IMR-90 (cell line): ENCODE measurements around the gene CGREF1.

Experiments
- POLR2A ChIP-seq: IDR thresholded peaks from 2 replicates; pipeline ENCODE4 v1.6.1; 2012; ENCODE audit warnings: mild to moderate bottlenecking, low read depth, low read length
- RAD21 ChIP-seq: IDR thresholded peaks from 2 replicates; pipeline ENCODE4 v1.6.1; 2012; ENCODE audit warnings: low read length, improper control_type of control experiment
- RCOR1 ChIP-seq: IDR thresholded peaks from 2 replicates; pipeline ENCODE4 v1.6.1; 2012; ENCODE audit warnings: mild to moderate bottlenecking, low read length, improper control_type of control experiment; ENCODE audit not compliant: insufficient replicate concordance
- RFX5 ChIP-seq: IDR thresholded peaks from 2 replicates; pipeline ENCODE4 v1.8.0; 2012; ENCODE audit warnings: low read depth, mild to moderate bottlenecking, low read length, moderate library complexity
- USF2 ChIP-seq: fragments of 150-350 bp; IDR thresholded peaks from 2 replicates; pipeline ENCODE4 v1.6.1; 2017; ENCODE audit warnings: mild to moderate bottlenecking, antibody characterized with exemption, low read length, low read depth
- TF ChIP-seq, protein P1 (sequence below): conservative IDR thresholded peaks from 2 replicates; pipeline ENCODE4 v1.5.1; 2012; ENCODE audit warnings: mild to moderate bottlenecking, low read depth, low read length, improper control_type of control experiment

DNA sequence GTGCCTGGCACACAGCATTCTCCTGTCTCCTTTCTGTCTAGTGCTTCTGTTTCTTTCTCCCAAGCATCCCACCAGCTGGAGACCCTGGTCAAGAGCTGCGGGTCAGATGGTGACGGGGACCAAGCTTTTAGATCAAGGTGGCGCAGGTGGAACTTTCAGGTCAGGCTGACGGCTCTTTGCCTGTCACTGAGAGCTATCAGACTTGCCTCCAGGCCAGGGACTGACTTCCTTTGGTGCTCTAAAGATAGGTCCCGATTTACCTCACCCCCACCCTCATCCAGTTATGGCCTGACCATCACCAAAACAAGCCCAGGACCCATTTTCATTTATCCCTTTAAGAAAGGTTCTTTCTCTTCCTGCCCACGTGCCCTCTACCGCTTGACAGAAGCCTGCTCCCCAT is 41.7 kb downstream of the CGREF1 start:
- TF ChIP-seq, protein P1, sequence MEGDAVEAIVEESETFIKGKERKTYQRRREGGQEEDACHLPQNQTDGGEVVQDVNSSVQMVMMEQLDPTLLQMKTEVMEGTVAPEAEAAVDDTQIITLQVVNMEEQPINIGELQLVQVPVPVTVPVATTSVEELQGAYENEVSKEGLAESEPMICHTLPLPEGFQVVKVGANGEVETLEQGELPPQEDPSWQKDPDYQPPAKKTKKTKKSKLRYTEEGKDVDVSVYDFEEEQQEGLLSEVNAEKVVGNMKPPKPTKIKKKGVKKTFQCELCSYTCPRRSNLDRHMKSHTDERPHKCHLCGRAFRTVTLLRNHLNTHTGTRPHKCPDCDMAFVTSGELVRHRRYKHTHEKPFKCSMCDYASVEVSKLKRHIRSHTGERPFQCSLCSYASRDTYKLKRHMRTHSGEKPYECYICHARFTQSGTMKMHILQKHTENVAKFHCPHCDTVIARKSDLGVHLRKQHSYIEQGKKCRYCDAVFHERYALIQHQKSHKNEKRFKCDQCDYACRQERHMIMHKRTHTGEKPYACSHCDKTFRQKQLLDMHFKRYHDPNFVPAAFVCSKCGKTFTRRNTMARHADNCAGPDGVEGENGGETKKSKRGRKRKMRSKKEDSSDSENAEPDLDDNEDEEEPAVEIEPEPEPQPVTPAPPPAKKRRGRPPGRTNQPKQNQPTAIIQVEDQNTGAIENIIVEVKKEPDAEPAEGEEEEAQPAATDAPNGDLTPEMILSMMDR = no peak
- TF ChIP-seq POLR2A (no peak), USF2 (no peak), RAD21 (no peak), RFX5 (no peak), RCOR1 (no peak)
